IMR-90 (cell line): ENCODE measurements around the gene NFATC1. TPM values are rescaled to one million over a fixed set of nuclear protein-coding genes. Genes with fewer than 3 reads are reported as not detected.

ENCODE experiments used
- ATAC-seq: fragments of 200-7000 bp; cut with Tn5 transposase; 2 replicates; pipeline ENCODE4 v1.9.1; 2020; ENCODE audit warnings: low read depth, mild to moderate bottlenecking, moderate library complexity
- BruUV-seq: library from RNA; stranded (reverse); fragments of 400-500 nt; replicated peaks from 2 replicates; lab custom pipeline; 2021; lab: Mats Ljungman, UMichigan
- CTCF ChIA-PET: fragments of 300-600 bp; formaldehyde crosslinking; extraction: SDS; loops from one replicate; lab custom pipeline; 2021; ENCODE audit warnings: antibody characterized with exemption; lab: Yijun Ruan, JAX
- POLR2A ChIA-PET: fragments of 300-600 bp; sonication (Branson Sonifier 250); formaldehyde crosslinking; loops from one replicate; lab custom pipeline; 2022; ENCODE audit warnings: antibody characterized with exemption; ENCODE audit not compliant: unreplicated experiment; lab: Charles Lee
- DNase-seq: peaks from one replicate; pipeline ENCODE4 v3.0.0; 2013
- H2AFZ ChIP-seq: replicated peaks from 2 replicates; pipeline ENCODE3; 2013; ENCODE audit warnings: low read length, mild to moderate bottlenecking; ENCODE audit not compliant: poor library complexity
- H2AK5ac ChIP-seq: 2 replicates; pipeline ENCODE4 v1.6.1; 2013; ENCODE audit warnings: low read depth, low read length, inconsistent platforms
- H2AK9ac ChIP-seq: replicated peaks from 2 replicates; pipeline ENCODE3; 2013; ENCODE audit warnings: mild to moderate bottlenecking, low read depth, low read length, moderate library complexity; ENCODE audit not compliant: poor library complexity
- H2BK120ac ChIP-seq: 2 replicates; pipeline ENCODE4 v1.6.1; 2013; ENCODE audit warnings: low read depth, low read length, inconsistent platforms
- H2BK15ac ChIP-seq: 3 replicates; pipeline ENCODE4 v1.6.1; 2013; ENCODE audit warnings: low read depth, low read length, inconsistent platforms
- H2BK20ac ChIP-seq: 2 replicates; pipeline ENCODE4 v1.6.1; 2013; ENCODE audit warnings: low read depth, mild to moderate bottlenecking, inconsistent platforms, low read length, moderate library complexity
- H2BK5ac ChIP-seq: 2 replicates; pipeline ENCODE4 v1.6.1; 2013; ENCODE audit warnings: mild to moderate bottlenecking, low read depth, low read length, inconsistent platforms; ENCODE audit not compliant: poor library complexity, severe bottlenecking
- H3K14ac ChIP-seq: replicated peaks from 2 replicates; pipeline ENCODE4 v1.6.1; 2013; ENCODE audit warnings: low read depth, low read length, inconsistent platforms
- H3K18ac ChIP-seq: 2 replicates; pipeline ENCODE4 v1.6.1; 2013; ENCODE audit warnings: low read depth, low read length, control low read depth
- H3K23ac ChIP-seq: 2 replicates; pipeline ENCODE4 v1.6.1; 2013; ENCODE audit warnings: low read depth, low read length, inconsistent platforms
- H3K27ac ChIP-seq: 2 replicates; pipeline ENCODE4 v1.5.1; 2013; ENCODE audit warnings: mild to moderate bottlenecking, control low read depth, low read length; ENCODE audit not compliant: insufficient read depth
- H3K27me3 ChIP-seq: 2 replicates; pipeline ENCODE4 v1.6.1; 2013; ENCODE audit warnings: low read length; ENCODE audit not compliant: control insufficient read depth, insufficient read depth
- H3K36me3 ChIP-seq: 2 replicates; pipeline ENCODE4 v1.6.1; 2013; ENCODE audit warnings: low read length, mixed read lengths; ENCODE audit not compliant: control insufficient read depth, insufficient read depth
- H3K4ac ChIP-seq: 2 replicates; pipeline ENCODE4 v1.6.1; 2013; ENCODE audit warnings: low read depth, low read length, inconsistent platforms
- H3K4me1 ChIP-seq: 2 replicates; pipeline ENCODE4 v1.6.1; 2013; ENCODE audit warnings: low read length, mixed read lengths; ENCODE audit not compliant: control insufficient read depth, insufficient read depth
- H3K4me2 ChIP-seq: 2 replicates; pipeline ENCODE4 v1.6.1; 2013; ENCODE audit warnings: low read depth, mild to moderate bottlenecking, control low read depth, low read length, moderate library complexity
- H3K4me3 ChIP-seq: 2 replicates; pipeline ENCODE4 v1.5.1; 2013; ENCODE audit warnings: low read depth, mild to moderate bottlenecking, control low read depth, low read length, moderate library complexity; ENCODE audit not compliant: insufficient read depth
- H3K56ac ChIP-seq: 2 replicates; pipeline ENCODE4 v1.6.1; 2013; ENCODE audit warnings: low read length, inconsistent platforms; ENCODE audit not compliant: insufficient read depth; ENCODE audit errors: extremely low read depth
- H3K79me1 ChIP-seq, 2 experiments: 2 replicates each; pipeline ENCODE4 v1.6.1; 2013; ENCODE audit warnings: low read length in 2 of 2, inconsistent platforms in 1 of 2, low read depth in 1 of 2
- H3K9ac ChIP-seq: 2 replicates; pipeline ENCODE4 v1.6.1; 2013; ENCODE audit warnings: low read depth, low read length, control low read depth
- H3K9me1 ChIP-seq: 2 replicates; pipeline ENCODE4 v1.6.1; 2013; ENCODE audit warnings: low read length, inconsistent platforms; ENCODE audit not compliant: insufficient read depth
- H3K9me3 ChIP-seq: 2 replicates; pipeline ENCODE4 v1.6.1; 2013; ENCODE audit warnings: low read length; ENCODE audit not compliant: control insufficient read depth, insufficient read depth
- H4K20me1 ChIP-seq: 2 replicates; pipeline ENCODE4 v1.6.1; 2013; ENCODE audit warnings: low read length, inconsistent platforms; ENCODE audit not compliant: insufficient read depth
- H4K5ac ChIP-seq: 2 replicates; pipeline ENCODE4 v1.6.1; 2013; ENCODE audit warnings: mild to moderate bottlenecking, low read depth, low read length, control low read depth
- H4K8ac ChIP-seq, 2 experiments: 2 replicates each; pipeline ENCODE4 v1.6.1; 2013; ENCODE audit warnings: low read depth in 2 of 2, low read length in 2 of 2, control low read depth in 1 of 2, inconsistent platforms in 1 of 2
- H4K91ac ChIP-seq: 2 replicates; pipeline ENCODE4 v1.6.1; 2013; ENCODE audit warnings: low read depth, low read length, inconsistent platforms; ENCODE audit not compliant: insufficient read depth
- BHLHE40 ChIP-seq: fragments of 150-350 bp; IDR thresholded peaks from 2 replicates; pipeline ENCODE4 v1.6.1; 2016; ENCODE audit warnings: mild to moderate bottlenecking, low read depth, low read length
- CEBPB ChIP-seq: IDR thresholded peaks from 2 replicates; pipeline ENCODE4 v1.6.1; 2012; ENCODE audit warnings: low read depth, low read length, improper control_type of control experiment
- CHD1 ChIP-seq: IDR thresholded peaks from 2 replicates; pipeline ENCODE4 v1.6.1; 2012; ENCODE audit warnings: low read depth, low read length, improper control_type of control experiment
- ELK1 ChIP-seq: fragments of 150-350 bp; IDR thresholded peaks from 2 replicates; pipeline ENCODE4 v1.6.1; 2016; ENCODE audit warnings: low read depth, mild to moderate bottlenecking, low read length, moderate library complexity, borderline replicate concordance
- FOS ChIP-seq: fragments of 150-350 bp; IDR thresholded peaks from 2 replicates; pipeline ENCODE4 v1.6.1; 2016; ENCODE audit warnings: low read depth, low read length
- MAFK ChIP-seq: IDR thresholded peaks from 2 replicates; pipeline ENCODE4 v1.6.1; 2012; ENCODE audit warnings: low read depth, low read length, improper control_type of control experiment
- MXI1 ChIP-seq: IDR thresholded peaks from 2 replicates; pipeline ENCODE4 v1.6.1; 2012; ENCODE audit warnings: low read depth, mild to moderate bottlenecking, low read length, moderate library complexity, borderline replicate concordance
- POLR2A ChIP-seq: IDR thresholded peaks from 2 replicates; pipeline ENCODE4 v1.6.1; 2012; ENCODE audit warnings: mild to moderate bottlenecking, low read depth, low read length
- RCOR1 ChIP-seq: IDR thresholded peaks from 2 replicates; pipeline ENCODE4 v1.6.1; 2012; ENCODE audit warnings: mild to moderate bottlenecking, low read length, improper control_type of control experiment; ENCODE audit not compliant: insufficient replicate concordance
- USF2 ChIP-seq: fragments of 150-350 bp; IDR thresholded peaks from 2 replicates; pipeline ENCODE4 v1.6.1; 2017; ENCODE audit warnings: mild to moderate bottlenecking, antibody characterized with exemption, low read length, low read depth
- WGBS, 2 experiments: methylation state at CpG; one replicate each; pipeline versions ENCODE4 v1.1.5 to v1.1.7; 2013; ENCODE audit warnings: missing lambda C conversion rate in 2 of 2; ENCODE audit not compliant: insufficient read length in 1 of 2; ENCODE audit errors: extremely low coverage in 2 of 2; 5-methylcytosine and 5-hydroxymethylcytosine counted together
- dilution Hi-C: fragments of 300-500 bp; cut with HindIII; formaldehyde crosslinking; loops from one replicate; pipeline ENCODE4 v1.14.3; 2018; ENCODE audit warnings: low sequenced_read_pairs; ENCODE audit not compliant: unreplicated experiment
- in situ Hi-C: fragments of 300-500 bp; cut with MboI; formaldehyde crosslinking; loops from 3 replicates; pipeline ENCODE4 v1.14.3; 2019; ENCODE audit warnings: low sequenced_read_pairs, inconsistent platforms, mixed read lengths
- intact Hi-C: fragments of 100-400 bp; cut with micrococcal nuclease; formaldehyde crosslinking; loops from 2 replicates; pipeline ENCODE4 v1.10.0; 2022
- polyA plus RNA-seq, 3 experiments: library from polyadenylated mRNA; depleted of rRNA; stranded (reverse); fragments of >200 nt; gene quantifications; 2 replicates each; pipeline ENCODE4 v1.2.3, GENCODE V29; 2012; ENCODE audit warnings: low replicate concordance in 1 of 3
- total RNA-seq: library from RNA; depleted of rRNA; stranded (reverse); fragments of >200 nt; gene quantifications from 2 replicates; pipeline ENCODE4 v1.2.3, GENCODE V29; 2012

NFATC1 gene
- total and polyA plus RNA-seq, 2 of the 4 experiments (the other 2 are of a cell fraction) = 0.36 to 1.8 TPM

- Histone ChIP-seq H3K18ac (no peak overlapping the region), H2BK20ac (no peak overlapping the region), H3K9me3 (no peaks in the 10 kb centered on the region), H3K36me3 (peaks cover 7% of the 10 kb centered on the region; the same call in 1 of the 2 replicates), H3K4me1 (no peaks in the 10 kb centered on the region), H3K56ac (no peak overlapping the region), H3K9ac (no peak overlapping the region), H2BK15ac (no peak overlapping the region), H3K14ac (no peak overlapping the region), H3K27ac (no peak overlapping the region), H4K5ac (no peak overlapping the region), H2BK5ac (no peak overlapping the region), H2AFZ (no peak overlapping the region), H2BK120ac (no peak overlapping the region), H2AK5ac (no peak overlapping the region), H4K91ac (no peak overlapping the region), H3K4me2 (no peak overlapping the region), H3K4me3 (no peak overlapping the region), H3K9me1 (no peaks in the 10 kb centered on the region), H4K8ac (no peak overlapping the region), H2AK9ac (peak overlapping the region; percentile 42), H4K20me1 (no peaks in the 10 kb centered on the region), H3K23ac (no peak overlapping the region), H3K79me1 (no peaks in the 10 kb centered on the region), H3K27me3 (no peaks in the 10 kb centered on the region), H3K4ac (no peak overlapping the region)
- in situ Hi-C loops (no loop called here), dilution Hi-C loops (no loop called here), intact Hi-C loops (no loop called here)
- POLR2A ChIA-PET = no interaction called here
- ATAC-seq = no peak
- 94% methylated on average over 28 of the region's 30 CpGs; no CpG with 5 or more reads in 1 of the 2 experiments for WGBS, 2 experiments
- CTCF ChIA-PET = no interaction called here
- no peak for DNase-seq
- no TSS peak for BruUV-seq
- TF ChIP-seq CHD1 (no peak), RCOR1 (no peak), USF2 (no peak), ELK1 (no peak), MXI1 (no peak), MAFK (no peak), BHLHE40 (no peak), CEBPB (no peak), POLR2A (no peak), FOS (no peak)
Observed at GRCh38 chr18:79406708-79407107, 11.0 kb downstream of the NFATC1 start.
